Dermis microvascular lymphatic vessel endothelial cell (primary cell): ENCODE results near the gene ANXA5. TPM values are rescaled to one million over a fixed set of nuclear protein-coding genes. Genes with fewer than 3 reads are reported as not detected.
A peak's percentile ranks its signal among the peaks of the same experiment; 100 is the strongest.
"Not testable (repeated sequence)": the region's sequence is repeated elsewhere in the genome, so short reads cannot be mapped to it uniquely, and the experiment has no call there.

Experiments
- DNase-seq, 2 donors: peaks; one replicate each; pipeline versions ENCODE4 v3.0.0 to v3.0.0-alpha.2; 2010; ENCODE audit warnings: low read depth in 2 of 2
- total RNA-seq: library from RNA; depleted of rRNA; stranded (reverse); fragments of >200 nt; gene quantifications from 2 replicates; pipeline ENCODE4 v1.2.1, GENCODE V29; 2014

The ANXA5 gene
- 359 and 389 TPM in 2 replicates for total RNA-seq

GRCh38 chr4:121696581-121697461 is at the start of gene ANXA5:
ANXA5 (minus strand) TSS chr4:121696980; CDS start chr4:121696589, 391 bp downstream.
- DNase-seq, result peak; percentile 68 to 90

- no peak for DNase-seq
Measured at GRCh38 chr4:121742794-121743193, 46.0 kb upstream of the ANXA5 start.

- DNase-seq, result no peak
Measured at GRCh38 chr4:121741751-121742150, 45.0 kb upstream of the ANXA5 start.

GRCh38 chr4:121740796-121741409 is 44.1 kb upstream of the ANXA5 start:
- no peak for DNase-seq

GRCh38 chr4:121739575-121739974 is 42.8 kb upstream of the ANXA5 start:
- no peak for DNase-seq

GRCh38 chr4:121738780-121739535 is 42.2 kb upstream of the ANXA5 start:
- no peak for DNase-seq

- DNase-seq, result no peak
Measured at GRCh38 chr4:121737846-121738554, 41.2 kb upstream of the ANXA5 start.

- peak; percentile 58 to 67 for DNase-seq
Measured at GRCh38 chr4:121736735-121737351, 40.1 kb upstream of the ANXA5 start.

- DNase-seq, result no peak
Measured at GRCh38 chr4:121734571-121734970, 37.8 kb upstream of the ANXA5 start.

- no peak for DNase-seq
Measured at GRCh38 chr4:121733942-121734341, 37.2 kb upstream of the ANXA5 start.

- not testable (repeated sequence) for DNase-seq
Measured at GRCh38 chr4:121729753-121730152, 33.0 kb upstream of the ANXA5 start.

GRCh38 chr4:121728798-121729226 is 32.0 kb upstream of the ANXA5 start:
- DNase-seq, result peak in 1 of 2 donors; percentile 21

GRCh38 chr4:121728066-121728465 is 31.3 kb upstream of the ANXA5 start:
- DNase-seq, result peak in 1 of 2 donors; percentile 24

GRCh38 chr4:121726642-121727268 is 30.0 kb upstream of the ANXA5 start:
- peak; percentile 70 to 79 for DNase-seq

GRCh38 chr4:121724671-121725070 is 27.9 kb upstream of the ANXA5 start:
- DNase-seq, result no peak

GRCh38 chr4:121721700-121722099 is 24.9 kb upstream of the ANXA5 start:
- DNase-seq, result no peak

GRCh38 chr4:121720109-121720508 is 23.3 kb upstream of the ANXA5 start:
- DNase-seq, result no peak

- DNase-seq, result no peak
Measured at GRCh38 chr4:121717680-121718237, 21.0 kb upstream of the ANXA5 start.

GRCh38 chr4:121714548-121714947 is 17.8 kb upstream of the ANXA5 start:
- DNase-seq, result peak; percentile 87 to 99

- no peak for DNase-seq
Measured at GRCh38 chr4:121712783-121713182, 16.0 kb upstream of the ANXA5 start.
